KMS-11 (cell line): ENCODE measurements around the gene CBFA2T2.

ENCODE experiments used
- H2AFZ ChIP-seq: fragments of 200-600 bp; sonication (generic); 2 replicates; pipeline ENCODE4 v1.6.1; 2016; ENCODE audit warnings: antibody characterized with exemption, mixed run types, low read depth
- H3K27ac ChIP-seq: fragments of 200-600 bp; sonication (generic); 2 replicates; pipeline ENCODE4 v1.6.1; 2016; ENCODE audit warnings: mild to moderate bottlenecking, mixed run types
- H3K27me3 ChIP-seq: fragments of 200-600 bp; sonication (generic); 2 replicates; pipeline ENCODE4 v1.6.1; 2017; ENCODE audit warnings: mild to moderate bottlenecking, low read depth, mixed run types, moderate library complexity; ENCODE audit not compliant: insufficient read depth
- H3K36me3 ChIP-seq: fragments of 200-600 bp; sonication (generic); 2 replicates; pipeline ENCODE4 v1.6.1; 2017; ENCODE audit warnings: mild to moderate bottlenecking, mixed run types; ENCODE audit not compliant: insufficient read depth
- H3K4me1 ChIP-seq: fragments of 200-600 bp; sonication (generic); 2 replicates; pipeline ENCODE4 v1.6.1; 2016; ENCODE audit warnings: mild to moderate bottlenecking, low read depth, mixed run types; ENCODE audit not compliant: poor library complexity, severe bottlenecking
- H3K4me2 ChIP-seq: fragments of 200-600 bp; sonication (generic); 2 replicates; pipeline ENCODE4 v1.7.0; 2016; ENCODE audit warnings: mild to moderate bottlenecking, mixed run types
- H3K4me3 ChIP-seq: fragments of 200-600 bp; sonication (generic); IDR thresholded peaks from 2 replicates; pipeline ENCODE4 v1.6.1; 2017; ENCODE audit warnings: low read depth, low read length, mixed read lengths; ENCODE audit not compliant: insufficient read depth
- H3K79me2 ChIP-seq: fragments of 200-600 bp; sonication (generic); 2 replicates; pipeline ENCODE4 v1.6.1; 2016; ENCODE audit warnings: low read depth, mixed run types; ENCODE audit not compliant: insufficient read depth
- H3K9ac ChIP-seq: fragments of 200-600 bp; sonication (generic); 2 replicates; pipeline ENCODE4 v1.6.1; 2016; ENCODE audit warnings: mild to moderate bottlenecking, mixed run types
- H4K20me1 ChIP-seq: fragments of 200-600 bp; sonication (generic); 2 replicates; pipeline ENCODE4 v1.6.1; 2016; ENCODE audit warnings: mild to moderate bottlenecking, mixed run types; ENCODE audit not compliant: insufficient read depth
- TF ChIP-seq, protein P1 (sequence below): fragments of 200-600 bp; sonication (generic); conservative IDR thresholded peaks from 2 replicates; pipeline ENCODE4 v1.6.1; 2017; ENCODE audit warnings: low read depth, mild to moderate bottlenecking, antibody characterized with exemption, low read length, moderate library complexity, mixed read lengths

Gene CBFA2T2

DNA sequence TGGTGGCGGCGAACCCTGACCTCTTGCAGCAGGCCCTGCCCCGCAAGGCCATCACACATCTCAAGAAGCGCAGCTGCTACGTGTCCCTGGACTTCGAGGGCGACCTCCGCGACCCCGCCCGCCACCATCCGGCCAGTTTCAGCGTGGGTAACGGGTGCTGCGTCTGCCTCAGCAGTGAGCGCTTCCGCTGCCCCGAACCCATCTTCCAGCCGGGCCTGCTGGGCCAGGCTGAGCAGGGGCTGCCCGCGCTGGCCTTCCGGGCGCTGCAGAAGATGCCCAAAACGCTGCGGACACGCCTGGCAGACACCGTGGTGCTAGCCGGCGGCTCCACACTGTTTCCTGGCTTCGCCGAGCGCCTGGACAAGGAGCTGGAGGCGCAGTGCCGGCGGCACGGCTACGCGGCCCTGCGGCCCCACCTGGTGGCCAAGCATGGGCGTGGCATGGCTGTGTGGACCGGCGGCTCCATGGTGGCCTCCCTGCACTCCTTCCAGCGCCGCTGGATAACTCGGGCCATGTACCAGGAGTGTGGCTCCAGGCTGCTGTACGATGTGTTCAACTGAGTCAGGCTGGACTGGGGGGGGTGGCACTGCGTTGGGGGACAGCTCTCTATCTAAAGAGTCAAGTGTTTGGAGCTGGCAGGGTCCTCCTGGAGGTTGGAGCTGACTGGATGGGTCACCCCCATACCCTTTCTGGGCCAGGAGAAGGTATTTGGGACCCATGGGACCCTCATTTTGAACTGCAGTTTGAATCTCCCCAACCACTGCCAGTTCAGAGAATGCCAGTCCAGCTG is 178.0 kb downstream of the CBFA2T2 start:
- Histone ChIP-seq H3K79me2 (peaks cover 28% of the 10 kb centered on the region), H3K4me3 (no peak overlapping the region), H3K36me3 (no peaks in the 10 kb centered on the region), H3K27ac (peak overlapping the region; percentile 74), H3K9ac (peak overlapping the region; percentile 75), H2AFZ (peak overlapping the region; percentile 52), H3K4me1 (peaks cover 73% of the 10 kb centered on the region), H3K27me3 (no peaks in the 10 kb centered on the region), H3K4me2 (peak overlapping the region; percentile 67), H4K20me1 (no peaks in the 10 kb centered on the region)
- TF ChIP-seq, protein P1, sequence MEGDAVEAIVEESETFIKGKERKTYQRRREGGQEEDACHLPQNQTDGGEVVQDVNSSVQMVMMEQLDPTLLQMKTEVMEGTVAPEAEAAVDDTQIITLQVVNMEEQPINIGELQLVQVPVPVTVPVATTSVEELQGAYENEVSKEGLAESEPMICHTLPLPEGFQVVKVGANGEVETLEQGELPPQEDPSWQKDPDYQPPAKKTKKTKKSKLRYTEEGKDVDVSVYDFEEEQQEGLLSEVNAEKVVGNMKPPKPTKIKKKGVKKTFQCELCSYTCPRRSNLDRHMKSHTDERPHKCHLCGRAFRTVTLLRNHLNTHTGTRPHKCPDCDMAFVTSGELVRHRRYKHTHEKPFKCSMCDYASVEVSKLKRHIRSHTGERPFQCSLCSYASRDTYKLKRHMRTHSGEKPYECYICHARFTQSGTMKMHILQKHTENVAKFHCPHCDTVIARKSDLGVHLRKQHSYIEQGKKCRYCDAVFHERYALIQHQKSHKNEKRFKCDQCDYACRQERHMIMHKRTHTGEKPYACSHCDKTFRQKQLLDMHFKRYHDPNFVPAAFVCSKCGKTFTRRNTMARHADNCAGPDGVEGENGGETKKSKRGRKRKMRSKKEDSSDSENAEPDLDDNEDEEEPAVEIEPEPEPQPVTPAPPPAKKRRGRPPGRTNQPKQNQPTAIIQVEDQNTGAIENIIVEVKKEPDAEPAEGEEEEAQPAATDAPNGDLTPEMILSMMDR = peak; percentile 92

DNA sequence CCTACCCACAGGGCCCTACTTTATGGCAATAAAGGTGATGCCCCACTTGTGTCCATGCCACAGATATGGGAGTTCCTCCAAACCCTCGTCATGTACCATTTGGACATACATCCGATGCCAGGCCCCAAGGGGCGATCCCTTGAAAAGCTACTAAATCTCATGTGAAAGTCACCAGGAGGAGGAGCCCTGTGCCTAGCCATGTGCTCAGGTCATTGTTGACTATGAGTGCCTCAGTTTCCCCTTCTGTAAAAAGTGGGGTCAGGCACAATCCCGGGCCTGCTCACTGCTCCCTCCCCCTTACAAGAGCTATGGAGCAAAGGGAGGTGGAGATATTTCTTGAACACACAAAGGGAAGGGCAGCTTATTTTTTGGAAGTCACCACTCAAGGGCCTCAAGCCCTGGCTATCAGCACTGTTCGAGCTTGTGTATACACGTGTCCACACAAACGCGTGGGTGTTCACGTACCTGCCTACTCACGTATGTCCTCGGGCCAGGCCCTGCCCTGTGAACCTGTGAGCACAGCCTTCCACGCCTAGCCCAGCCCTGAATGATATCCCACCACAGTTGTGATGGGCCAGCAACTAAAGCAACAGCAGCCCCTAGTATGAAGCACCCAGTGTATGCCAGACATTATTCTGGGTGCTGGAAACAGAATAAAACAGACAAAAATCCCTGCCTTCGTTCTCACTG is 178.7 kb downstream of the CBFA2T2 start:
- H3K9ac ChIP-seq = peak overlapping the region; percentile 75; the same call in 1 of the 2 replicates
- peak overlapping the region; percentile 74; the same call in 1 of the 2 replicates for H3K27ac ChIP-seq
- no peak overlapping the region for H3K4me3 ChIP-seq

DNA sequence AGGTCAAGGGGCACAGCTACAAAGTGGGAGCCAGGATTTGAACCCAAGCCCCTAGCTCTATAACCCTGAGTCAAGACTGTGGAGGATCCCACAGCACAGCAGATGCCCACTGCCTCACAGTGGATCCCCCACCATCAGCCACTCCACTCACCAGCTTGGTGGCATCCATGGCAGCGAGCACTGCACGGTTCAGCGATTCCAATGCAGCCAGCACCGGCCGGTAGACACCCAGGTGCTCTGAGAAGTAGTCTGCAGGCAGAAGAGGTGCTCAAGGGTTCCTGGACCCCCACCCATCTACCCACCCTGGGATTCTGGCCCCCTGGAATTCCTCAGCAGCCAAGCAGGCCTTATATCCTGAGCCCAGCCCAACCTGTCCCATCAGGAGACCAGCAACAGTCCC is 179.3 kb downstream of the CBFA2T2 start:
- H3K27ac ChIP-seq = peak overlapping the region; percentile 74; the same call in 1 of the 2 replicates
- TF ChIP-seq, protein P1 = no peak
- H3K4me3 ChIP-seq = no peak overlapping the region
- no peaks in the 10 kb centered on the region for H4K20me1 ChIP-seq
- no peaks in the 10 kb centered on the region for H3K27me3 ChIP-seq
- peaks cover 40% of the 10 kb centered on the region for H3K79me2 ChIP-seq
- no peaks in the 10 kb centered on the region for H3K36me3 ChIP-seq
- no peak overlapping the region for H2AFZ ChIP-seq
- peaks cover 66% of the 10 kb centered on the region for H3K4me1 ChIP-seq
- peak overlapping the region; percentile 67; the same call in 1 of the 2 replicates for H3K4me2 ChIP-seq
- no peak overlapping the region for H3K9ac ChIP-seq

More for the DNA sequence above, 178.7 kb downstream of the CBFA2T2 start:
- Histone ChIP-seq H3K4me1 (peaks cover 69% of the 10 kb centered on the region), H3K27me3 (no peaks in the 10 kb centered on the region), H3K36me3 (no peaks in the 10 kb centered on the region), H3K79me2 (peaks cover 36% of the 10 kb centered on the region), H4K20me1 (no peaks in the 10 kb centered on the region), H3K4me2 (peak overlapping the region; percentile 67), H2AFZ (no peak overlapping the region)
- TF ChIP-seq, protein P1 = no peak

DNA sequence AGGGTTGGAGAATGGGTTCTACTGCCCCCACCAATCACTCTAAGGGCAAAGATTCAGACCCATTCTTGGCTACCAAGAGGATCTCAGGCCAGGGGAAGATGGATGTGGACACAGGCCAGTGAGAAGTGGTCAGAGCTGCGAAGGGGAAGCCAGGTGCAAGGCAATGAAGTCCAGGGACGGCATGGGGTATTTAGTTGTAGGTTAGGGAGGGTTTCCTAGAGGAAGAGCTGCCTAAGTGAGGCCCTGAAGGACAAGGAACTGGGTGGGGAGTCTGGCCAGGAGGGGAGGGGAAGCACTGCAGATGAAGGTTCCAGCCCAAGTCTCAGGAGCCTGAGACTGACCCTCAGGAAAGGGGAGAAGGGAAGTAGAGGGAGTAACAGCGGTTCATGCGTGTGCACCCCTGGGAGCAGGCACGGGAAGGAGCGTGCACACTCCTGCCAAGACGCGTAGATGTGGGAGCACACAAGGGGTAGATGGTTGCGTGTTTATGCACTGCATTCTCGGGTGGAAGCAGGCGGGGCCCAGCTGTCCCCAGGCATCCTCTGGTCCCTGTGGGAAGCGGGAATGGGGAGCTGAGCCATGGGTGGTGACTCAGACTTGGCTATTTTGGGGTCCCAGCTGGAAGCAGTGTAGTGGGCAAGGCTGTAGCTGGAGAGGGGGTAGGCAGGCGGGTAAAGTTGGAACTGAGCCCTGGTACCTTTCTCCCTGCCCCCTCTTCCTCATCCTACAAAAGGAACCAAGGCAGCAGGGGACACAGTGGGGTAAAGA is 180.2 kb downstream of the CBFA2T2 start:
- Histone ChIP-seq H3K27me3 (no peaks in the 10 kb centered on the region), H3K36me3 (no peaks in the 10 kb centered on the region), H3K9ac (no peak overlapping the region)

More for the DNA sequence above, 180.2 kb downstream of the CBFA2T2 start:
- Histone ChIP-seq H2AFZ (no peak overlapping the region), H3K79me2 (peaks cover 40% of the 10 kb centered on the region), H3K4me1 (peaks cover 61% of the 10 kb centered on the region), H4K20me1 (no peaks in the 10 kb centered on the region), H3K4me2 (no peak overlapping the region), H3K27ac (peak overlapping the region; percentile 19; the same call in 1 of the 2 replicates), H3K4me3 (no peak overlapping the region)
- TF ChIP-seq, protein P1 = no peak
